PC-9 (cell line): ENCODE results near the gene TDRD7. TPM values are rescaled to one million over a fixed set of nuclear protein-coding genes. Genes with fewer than 3 reads are reported as not detected.

Experiments used
- BruUV-seq: library from RNA; stranded (reverse); fragments of 400-500 nt; replicated peaks from 2 replicates; lab custom pipeline; 2021; lab: Mats Ljungman, UMichigan
- CTCF ChIA-PET: fragments of 300-600 bp; sonication (Branson Sonifier 250); formaldehyde crosslinking; loops from one replicate; lab custom pipeline; 2022; ENCODE audit warnings: antibody characterized with exemption; lab: Charles Lee
- POLR2A ChIA-PET: fragments of 300-600 bp; sonication (Branson Sonifier 250); formaldehyde crosslinking; loops from one replicate; lab custom pipeline; 2022; ENCODE audit warnings: antibody characterized with exemption; ENCODE audit not compliant: unreplicated experiment; lab: Charles Lee
- DNase-seq, 2 experiments: peaks; one replicate each; pipeline versions ENCODE4 v3.0.0 to v3.0.0-alpha.2; 2015 to 2022; ENCODE audit warnings: mixed read lengths in 1 of 2
- H2AFZ ChIP-seq: fragments of 200-600 bp; sonication (generic); 2 replicates; pipeline ENCODE4 v1.8.1; 2017; ENCODE audit warnings: antibody characterized with exemption
- H3F3A ChIP-seq: fragments of 200-600 bp; sonication (generic); 2 replicates; pipeline ENCODE4 v1.8.1; 2017; ENCODE audit warnings: antibody characterized with exemption, mild to moderate bottlenecking, low read depth; ENCODE audit not compliant: insufficient read depth
- H3K27ac ChIP-seq: fragments of 200-600 bp; sonication (generic); 2 replicates; pipeline ENCODE4 v1.6.1; 2016; ENCODE audit warnings: mixed run types
- H3K27me3 ChIP-seq: fragments of 200-600 bp; sonication (generic); 2 replicates; pipeline ENCODE4 v1.6.1; 2016; ENCODE audit warnings: low read depth, mixed run types; ENCODE audit not compliant: insufficient read depth
- H3K36me3 ChIP-seq: fragments of 200-600 bp; sonication (generic); 2 replicates; pipeline ENCODE4 v1.6.1; 2016; ENCODE audit warnings: low read depth, mixed run types
- H3K4me1 ChIP-seq: fragments of 200-600 bp; sonication (generic); replicated peaks from 2 replicates; pipeline ENCODE4 v1.6.1; 2016; ENCODE audit warnings: mixed run types; ENCODE audit not compliant: insufficient read depth
- H3K4me2 ChIP-seq: fragments of 200-600 bp; sonication (generic); 2 replicates; pipeline ENCODE4 v1.6.1; 2017; ENCODE audit warnings: mixed run types
- H3K4me3 ChIP-seq: fragments of 200-600 bp; sonication (generic); 2 replicates; pipeline ENCODE4 v1.6.1; 2016; ENCODE audit warnings: mixed run types
- H3K79me2 ChIP-seq: fragments of 200-600 bp; sonication (generic); 2 replicates; pipeline ENCODE4 v1.6.1; 2017; ENCODE audit warnings: low read depth, mixed run types
- H3K9me2 ChIP-seq: fragments of 200-600 bp; sonication (generic); 2 replicates; pipeline ENCODE4 v1.8.1; 2017; ENCODE audit warnings: mild to moderate bottlenecking; ENCODE audit not compliant: insufficient read depth
- H3K9me3 ChIP-seq: fragments of 200-600 bp; sonication (generic); 2 replicates; pipeline ENCODE4 v1.8.1; 2016; ENCODE audit warnings: low read depth; ENCODE audit not compliant: insufficient read depth
- H4K20me1 ChIP-seq: fragments of 200-600 bp; sonication (generic); 2 replicates; pipeline ENCODE4 v1.8.1; 2017; ENCODE audit not compliant: insufficient read depth
- EZH2 ChIP-seq: fragments of 200-600 bp; sonication (generic); IDR thresholded peaks from 2 replicates; pipeline ENCODE4 v1.8.0; 2017; ENCODE audit warnings: antibody characterized with exemption, low read depth
- intact Hi-C: fragments of 100-400 bp; cut with micrococcal nuclease; formaldehyde crosslinking; loops from one replicate; pipeline ENCODE4 v1.10.0; 2022; ENCODE audit not compliant: unreplicated experiment
- total RNA-seq: library from RNA; stranded (reverse); gene quantifications from 2 replicates; pipeline ENCODE4 v1.2.3, GENCODE V29; 2021
- TF ChIP-seq, protein P1 (sequence below): fragments of 200-600 bp; sonication (generic); conservative IDR thresholded peaks from 2 replicates; pipeline ENCODE4 v1.6.1; 2017; ENCODE audit warnings: mixed run types, antibody characterized with exemption, mild to moderate bottlenecking, moderate library complexity

TDRD7 gene
- total RNA-seq, 1 experiment from 2014 or later, result 14.2 TPM

DNA sequence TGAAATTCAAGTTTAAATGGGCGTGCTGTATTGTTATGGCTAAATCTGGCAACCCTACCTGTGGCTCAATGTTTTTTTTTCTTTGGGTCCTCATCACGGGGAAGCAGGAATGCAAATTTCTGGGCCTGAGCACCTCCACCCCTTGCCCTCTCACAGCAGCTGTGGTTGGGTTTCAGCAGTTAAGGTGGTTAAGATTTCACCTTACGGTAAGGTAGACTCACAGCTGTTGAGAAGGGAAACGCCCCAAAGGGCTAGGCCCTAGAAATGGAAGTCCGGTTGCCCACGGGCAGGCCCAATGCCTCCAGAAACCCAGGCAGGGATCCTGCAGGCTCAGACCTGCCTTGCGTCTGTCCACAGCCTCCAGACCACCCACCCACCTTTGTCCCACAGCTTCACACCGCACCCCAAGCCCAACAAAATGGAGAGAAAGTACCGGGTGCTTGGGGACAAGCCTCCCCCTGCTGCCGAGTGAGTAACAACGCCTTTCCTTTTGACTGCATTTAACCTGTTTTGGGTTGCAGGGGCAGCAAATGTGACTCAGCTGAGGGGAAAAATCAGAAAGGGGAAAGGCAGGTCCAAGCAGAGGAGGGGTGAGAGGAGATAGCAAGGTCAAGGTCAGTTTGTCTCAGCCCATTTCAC is 48.1 kb upstream of the TDRD7 start:
- H4K20me1 ChIP-seq, result no peaks in the 10 kb centered on the region
- no peaks in the 10 kb centered on the region for H3F3A ChIP-seq
- BruUV-seq, result no TSS peak
- no peak overlapping the region for H2AFZ ChIP-seq
- H3K27me3 ChIP-seq, result no peaks in the 10 kb centered on the region
- no peak overlapping the region for H3K4me2 ChIP-seq
- ChIA-PET POLR2A (no interaction called here), CTCF (no interaction called here)
- intact Hi-C loops, result no loop called here
- H3K27ac ChIP-seq, result no peak overlapping the region
- H3K4me3 ChIP-seq, result no peak overlapping the region
- no peaks in the 10 kb centered on the region for H3K9me2 ChIP-seq
- DNase-seq, result no peak
- H3K36me3 ChIP-seq, result no peaks in the 10 kb centered on the region
- no peaks in the 10 kb centered on the region for H3K4me1 ChIP-seq
- no peak for TF ChIP-seq EZH2
- TF ChIP-seq, protein P1, sequence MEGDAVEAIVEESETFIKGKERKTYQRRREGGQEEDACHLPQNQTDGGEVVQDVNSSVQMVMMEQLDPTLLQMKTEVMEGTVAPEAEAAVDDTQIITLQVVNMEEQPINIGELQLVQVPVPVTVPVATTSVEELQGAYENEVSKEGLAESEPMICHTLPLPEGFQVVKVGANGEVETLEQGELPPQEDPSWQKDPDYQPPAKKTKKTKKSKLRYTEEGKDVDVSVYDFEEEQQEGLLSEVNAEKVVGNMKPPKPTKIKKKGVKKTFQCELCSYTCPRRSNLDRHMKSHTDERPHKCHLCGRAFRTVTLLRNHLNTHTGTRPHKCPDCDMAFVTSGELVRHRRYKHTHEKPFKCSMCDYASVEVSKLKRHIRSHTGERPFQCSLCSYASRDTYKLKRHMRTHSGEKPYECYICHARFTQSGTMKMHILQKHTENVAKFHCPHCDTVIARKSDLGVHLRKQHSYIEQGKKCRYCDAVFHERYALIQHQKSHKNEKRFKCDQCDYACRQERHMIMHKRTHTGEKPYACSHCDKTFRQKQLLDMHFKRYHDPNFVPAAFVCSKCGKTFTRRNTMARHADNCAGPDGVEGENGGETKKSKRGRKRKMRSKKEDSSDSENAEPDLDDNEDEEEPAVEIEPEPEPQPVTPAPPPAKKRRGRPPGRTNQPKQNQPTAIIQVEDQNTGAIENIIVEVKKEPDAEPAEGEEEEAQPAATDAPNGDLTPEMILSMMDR, result no peak
- H3K9me3 ChIP-seq, result no peaks in the 10 kb centered on the region
- H3K79me2 ChIP-seq, result no peaks in the 10 kb centered on the region

GRCh38 chr9:97364769-97365490 is 47.0 kb upstream of the TDRD7 start:
- Histone ChIP-seq H3K9me2 (no peaks in the 10 kb centered on the region), H3K36me3 (no peaks in the 10 kb centered on the region), H3K27me3 (no peaks in the 10 kb centered on the region), H4K20me1 (no peaks in the 10 kb centered on the region), H3K4me1 (no peaks in the 10 kb centered on the region), H3K9me3 (no peaks in the 10 kb centered on the region), H2AFZ (no peak overlapping the region), H3K27ac (no peak overlapping the region), H3F3A (no peaks in the 10 kb centered on the region), H3K79me2 (no peaks in the 10 kb centered on the region), H3K4me3 (no peak overlapping the region), H3K4me2 (no peak overlapping the region)
- DNase-seq, result no peak
- ChIA-PET POLR2A (no interaction called here), CTCF (interaction anchor here (0.6 kb wide), 1 partner anchor 9 kb away, joined by 3 read pairs; no protein-coding TSS in a partner anchor)
- no TSS peak for BruUV-seq
- TF ChIP-seq, protein P1, result no peak
- TF ChIP-seq EZH2, result no peak
- intact Hi-C loops, result no loop called here

DNA sequence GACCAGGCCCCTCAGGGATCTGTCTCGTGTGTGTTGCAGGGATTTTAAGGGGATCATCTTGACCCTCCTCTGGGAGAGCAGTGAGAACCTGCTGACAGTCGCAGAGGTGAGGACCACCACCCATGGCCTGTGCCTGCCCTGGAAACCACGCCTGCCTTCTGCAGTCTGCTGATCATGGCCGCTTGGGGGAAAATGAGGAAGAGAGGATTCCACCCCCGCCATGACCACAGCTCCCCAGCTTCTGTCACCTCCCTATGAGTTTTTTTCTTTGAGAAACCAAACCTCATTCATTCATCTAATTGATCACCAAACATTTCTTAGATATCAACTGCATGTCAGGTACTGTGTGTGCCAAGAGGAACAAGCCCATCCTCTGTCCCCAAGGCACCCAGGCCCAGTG is 46.3 kb upstream of the TDRD7 start:
- intact Hi-C loops, result no loop called here
- POLR2A ChIA-PET, result no interaction called here
- BruUV-seq, result no TSS peak

More for the DNA sequence above, 46.3 kb upstream of the TDRD7 start:
- Histone ChIP-seq H3K27me3 (no peaks in the 10 kb centered on the region), H3K27ac (no peak overlapping the region), H3F3A (no peaks in the 10 kb centered on the region), H2AFZ (no peak overlapping the region), H3K9me3 (no peaks in the 10 kb centered on the region), H3K9me2 (no peaks in the 10 kb centered on the region), H3K79me2 (no peaks in the 10 kb centered on the region), H3K36me3 (no peaks in the 10 kb centered on the region), H3K4me1 (no peaks in the 10 kb centered on the region), H3K4me2 (no peak overlapping the region), H4K20me1 (no peaks in the 10 kb centered on the region), H3K4me3 (no peak overlapping the region)
- CTCF ChIA-PET, result no interaction called here
- no peak for DNase-seq
- TF ChIP-seq, protein P1, result no peak
- no peak for TF ChIP-seq EZH2
